A549 (cell line): ENCODE measurements around the gene UCHL5. TPM values are rescaled to one million over a fixed set of nuclear protein-coding genes. Genes with fewer than 3 reads are reported as not detected.
"Not testable (repeated sequence)": the region's sequence is repeated elsewhere in the genome, so short reads cannot be mapped to it uniquely, and the experiment has no call there.

ENCODE experiments used
- ATAC-seq, 2 experiments: fragments of 200-7000 bp in 1 of 2; fragments of >200 bp in 1 of 2; cut with Nextera tagmentation in 1 of 2; cut with Tn5 transposase in 1 of 2; 3 replicates each; pipeline versions ENCODE4 v1.8.0 to v1.9.1; 2018 to 2020; ENCODE audit warnings: mild to moderate bottlenecking in 1 of 2, moderate library complexity in 1 of 2
- CTCF ChIA-PET: fragments of 300-600 bp; sonication (Branson Sonifier 250); formaldehyde crosslinking; extraction: SDS; loops from one replicate; lab custom pipeline; 2021; ENCODE audit warnings: antibody characterized with exemption, inconsistent platforms; lab: Yijun Ruan, JAX
- POLR2A ChIA-PET: fragments of 350-600 bp; formaldehyde crosslinking; extraction: SDS; loops from one replicate; lab custom pipeline; 2021; ENCODE audit warnings: antibody characterized with exemption, inconsistent platforms; lab: Yijun Ruan, JAX
- DNase-seq, 2 experiments: peaks; one replicate each; pipeline versions ENCODE4 v3.0.0 to v3.0.0-alpha.2; 2011 to 2016; ENCODE audit warnings: low read depth in 1 of 2, low spot score in 1 of 2
- FAIRE-seq: peaks from 2 replicates; lab custom pipeline; 2011; peaks lifted over from hg19 to GRCh38; lab: Jason Lieb, UNC
- H3K27ac ChIP-seq, 2 experiments: fragments of >200 bp; sonication (Bioruptor Twin); formaldehyde crosslinking; 3 replicates each; pipeline ENCODE4 v1.5.1; 2016 to 2017
- H3K4me1 ChIP-seq: fragments of >200 bp; sonication (Bioruptor Twin); formaldehyde crosslinking; 3 replicates; pipeline ENCODE4 v1.6.1; 2016
- H3K4me2 ChIP-seq: fragments of >200 bp; sonication (Bioruptor Twin); formaldehyde crosslinking; 3 replicates; pipeline ENCODE4 v1.6.1; 2016
- H3K4me3 ChIP-seq: fragments of >200 bp; sonication (Bioruptor Twin); formaldehyde crosslinking; 3 replicates; pipeline ENCODE4 v1.5.1; 2016
- H3K9me3 ChIP-seq: fragments of >200 bp; sonication (Bioruptor Twin); formaldehyde crosslinking; 3 replicates; pipeline ENCODE4 v1.6.1; 2016
- ATOH8 ChIP-seq: fragments of 250-450 bp; sonication (Bioruptor Pico); IDR thresholded peaks from 2 replicates; pipeline ENCODE4 v1.5.0; 2020; ENCODE audit warnings: low read depth, mild to moderate bottlenecking, moderate library complexity
- CBX2 ChIP-seq: fragments of 200-600 bp; sonication (generic); IDR thresholded peaks from 2 replicates; pipeline ENCODE4 v1.6.1; 2016; ENCODE audit warnings: low read depth, mild to moderate bottlenecking, borderline replicate concordance
- CHD2 ChIP-seq: fragments of 150-350 bp; IDR thresholded peaks from 2 replicates; pipeline ENCODE4 v1.6.1; 2014; ENCODE audit warnings: low read length; ENCODE audit not compliant: partially characterized antibody
- CTCF ChIP-seq: fragments of >200 bp; sonication (Bioruptor Twin); formaldehyde crosslinking; IDR thresholded peaks from 3 replicates; pipeline ENCODE4 v1.5.1; 2016
- ELK1 ChIP-seq: fragments of 150-350 bp; IDR thresholded peaks from 2 replicates; pipeline ENCODE4 v1.6.1; 2014; ENCODE audit warnings: low read depth, mild to moderate bottlenecking, low read length
- ESRRA ChIP-seq: fragments of 150-350 bp; IDR thresholded peaks from 2 replicates; pipeline ENCODE4 v1.6.1; 2014; ENCODE audit warnings: mild to moderate bottlenecking, low read length, borderline replicate concordance
- FOSL2 ChIP-seq, 2 experiments: fragments of 450-650 bp in 1 of 2; fragments of >200 bp in 1 of 2; sonication (Bioruptor Twin) in 1 of 2; formaldehyde crosslinking; IDR thresholded peaks; 2 replicates each; pipeline versions ENCODE4 v1.5.0 to v1.6.1; 2016 to 2020; ENCODE audit warnings: mild to moderate bottlenecking in 1 of 2, moderate library complexity in 1 of 2
- GATA3 ChIP-seq: IDR thresholded peaks from 2 replicates; pipeline ENCODE4 v1.6.1; 2012; ENCODE audit warnings: borderline replicate concordance
- HDAC2 ChIP-seq: fragments of 200-600 bp; sonication (generic); IDR thresholded peaks from 2 replicates; pipeline ENCODE4 v1.6.1; 2016
- HOXA7 ChIP-seq: fragments of 250-450 bp; sonication (Bioruptor Pico); IDR thresholded peaks from 2 replicates; pipeline ENCODE4 v1.5.0; 2020; ENCODE audit warnings: mild to moderate bottlenecking, moderate library complexity
- HOXB5 ChIP-seq: fragments of 250-450 bp; sonication (Bioruptor Pico); IDR thresholded peaks from 2 replicates; pipeline ENCODE4 v1.5.0; 2020; ENCODE audit warnings: mild to moderate bottlenecking, moderate library complexity
- PHF8 ChIP-seq: fragments of 200-600 bp; sonication (generic); IDR thresholded peaks from 2 replicates; pipeline ENCODE4 v1.6.1; 2016; ENCODE audit warnings: low read depth, mild to moderate bottlenecking, antibody characterized with exemption, moderate library complexity, borderline replicate concordance
- RAD21 ChIP-seq, 2 experiments: fragments of >200 bp in 1 of 2; sonication (Bioruptor Twin) in 1 of 2; formaldehyde crosslinking in 1 of 2; IDR thresholded peaks in 1 of 2; conservative IDR thresholded peaks in 1 of 2; 2 replicates in 1 of 2; 3 replicates in 1 of 2; pipeline ENCODE4 v1.6.1; 2012 to 2018; ENCODE audit warnings: inconsistent platforms in 1 of 2
- RNF2 ChIP-seq: fragments of 200-600 bp; sonication (generic); IDR thresholded peaks from 2 replicates; pipeline ENCODE4 v1.6.1; 2016; ENCODE audit warnings: low read depth, mild to moderate bottlenecking, antibody characterized with exemption, moderate library complexity, borderline replicate concordance
- SMC3 ChIP-seq: fragments of >200 bp; sonication (Bioruptor Twin); formaldehyde crosslinking; IDR thresholded peaks from 3 replicates; pipeline ENCODE4 v1.6.1; 2018; ENCODE audit warnings: inconsistent platforms
- SREBF2 ChIP-seq: fragments of 450-650 bp; IDR thresholded peaks from 2 replicates; pipeline ENCODE4 v1.6.1; 2014; ENCODE audit warnings: mild to moderate bottlenecking, moderate library complexity
- ZFP36 ChIP-seq: fragments of 450-650 bp; IDR thresholded peaks from 2 replicates; pipeline ENCODE4 v1.6.1; 2014; ENCODE audit warnings: borderline replicate concordance; ENCODE audit not compliant: partially characterized antibody
- WGBS: methylation state at CpG from one replicate; pipeline ENCODE4 v1.1.6; 2017; ENCODE audit errors: missing lambda C conversion rate; 5-methylcytosine and 5-hydroxymethylcytosine counted together
- polyA plus RNA-seq, 4 experiments: library from polyadenylated mRNA; depleted of rRNA in 3 of 4; stranded (reverse); fragments of >200 nt; fragmentation: RNase III in 1 of 4; extraction: RNeasy Plus Mini Kit Qiagen cat#74134 plus additional on column Dnase treatment in 1 of 4; gene quantifications; 2 replicates in 3 of 4; 3 replicates in 1 of 4; pipeline ENCODE4 v1.2.3, GENCODE V29; 2011 to 2017

Gene UCHL5
- polyA plus RNA-seq, 2 of the 4 experiments (the other 2 are of a cell fraction), result 53.0 to 68.3 TPM

GRCh38 chr1:193036337-193037047 lies 22.7 kb downstream of the UCHL5 start:
- peaks cover 11% of the 10 kb centered on the region; the same call in 1 of the 3 replicates for H3K4me1 ChIP-seq
- peak; percentile 46 for FAIRE-seq
- TF ChIP-seq RNF2, result no peak
- no peak for TF ChIP-seq PHF8
- H3K4me3 ChIP-seq, result no peak overlapping the region
- CTCF ChIA-PET, result no interaction called here
- DNase-seq, result no peak
- no peak overlapping the region for H3K4me2 ChIP-seq
- POLR2A ChIA-PET, result no interaction called here
- no peak for ATAC-seq
- H3K27ac ChIP-seq, result no peak overlapping the region
- no peaks in the 10 kb centered on the region for H3K9me3 ChIP-seq
- 88% methylated on average over 3 of the region's 3 CpGs for WGBS

- TF ChIP-seq FOSL2 (IDR thresholded peaks at IDR 0.05), result no peak
- no peak for TF ChIP-seq FOSL2 (CRISPR knock-in tag; IDR thresholded peaks at IDR 0.05)
- no peak for TF ChIP-seq HOXB5 (CRISPR knock-in tag)
- no peak for TF ChIP-seq ZFP36
- no peak for TF ChIP-seq CBX2
- no peak for TF ChIP-seq HOXA7 (CRISPR knock-in tag)
- Histone ChIP-seq H3K9me3 (no peaks in the 10 kb centered on the region), H3K4me1 (peaks cover 11% of the 10 kb centered on the region; the same call in 1 of the 3 replicates), H3K4me2 (no peak overlapping the region), H3K27ac (no peak overlapping the region), H3K4me3 (no peak overlapping the region)
- FAIRE-seq, result peak; percentile 84
- ATAC-seq, result no peak
- no peak for DNase-seq
- ChIA-PET POLR2A (no interaction called here), CTCF (interaction anchor here (2.0 kb wide), 1 partner anchor 556 kb away, joined by 7 read pairs; no protein-coding TSS in a partner anchor)
Measured at GRCh38 chr1:193033610-193034009, 25.6 kb downstream of the UCHL5 start.

GRCh38 chr1:193032643-193033427 lies 26.3 kb downstream of the UCHL5 start:
- peaks cover 11% of the 10 kb centered on the region; the same call in 1 of the 3 replicates for H3K4me1 ChIP-seq
- H3K9me3 ChIP-seq, ATAC-seq, H3K4me3 ChIP-seq, H3K4me2 ChIP-seq, POLR2A ChIA-PET, DNase-seq, FAIRE-seq, H3K27ac ChIP-seq: not testable (repeated sequence)
- CTCF ChIA-PET, result interaction anchor here (0.6 to 2.0 kb wide), 8 partner anchors 8 to 558 kb away, joined by 3 to 12 read pairs (median 4); partner anchors contain the start of gene UCHL5
- 97% methylated on average over 9 of the region's 9 CpGs for WGBS

GRCh38 chr1:193031431-193031830 lies 27.7 kb downstream of the UCHL5 start:
- 56% methylated on average over 2 of the region's 2 CpGs for WGBS
- H3K9me3 ChIP-seq, result no peaks in the 10 kb centered on the region
- POLR2A ChIA-PET, result no interaction called here
- no peak for DNase-seq
- no peak overlapping the region for H3K27ac ChIP-seq
- no peak for TF ChIP-seq SREBF2
- no peak for TF ChIP-seq HOXB5 (CRISPR knock-in tag)
- no peak for TF ChIP-seq GATA3
- peak; percentile 43; the same call in 2 of the 3 replicates for TF ChIP-seq SMC3
- TF ChIP-seq CTCF, result peak; percentile 51
- TF ChIP-seq RAD21 (conservative IDR thresholded peaks at IDR 0.05 in 1 of 2, IDR thresholded peaks at IDR 0.05 in 1 of 2), result peak; percentile 27 to 54; a peak in 3 of 5 replicates
- TF ChIP-seq ESRRA, result no peak
- no peak for TF ChIP-seq ATOH8 (CRISPR knock-in tag)
- TF ChIP-seq HDAC2, result no peak
- TF ChIP-seq CHD2, result no peak
- TF ChIP-seq ELK1, result no peak
- CTCF ChIA-PET, result interaction anchor here (0.7 to 1.9 kb wide), 7 partner anchors 9 to 557 kb away, joined by 3 to 12 read pairs (median 3); partner anchors contain the start of gene UCHL5
- no peak overlapping the region for H3K4me3 ChIP-seq
- peak; percentile 50 to 66; a peak in 2 of 6 replicates for ATAC-seq
- H3K4me1 ChIP-seq, result peaks cover 3% of the 10 kb centered on the region; the same call in 1 of the 3 replicates
- no peak overlapping the region for H3K4me2 ChIP-seq
- peak; percentile 97 for FAIRE-seq
